VCaP (cell line): ENCODE measurements around the gene CACNA1B.

ENCODE experiments used
- H3K27ac ChIP-seq: fragments of 450-650 bp; 2 replicates; pipeline ENCODE4 v1.5.1; 2017
- CTCF ChIP-seq: fragments of 450-650 bp; conservative IDR thresholded peaks from 2 replicates; pipeline ENCODE4 v1.5.1; 2017; ENCODE audit warnings: mild to moderate bottlenecking, moderate library complexity

CACNA1B gene

GRCh38 chr9:137843355-137843754 is 34.2 kb upstream of the CACNA1B start:
- H3K27ac ChIP-seq, result no peak overlapping the region
- no peak for TF ChIP-seq CTCF

- H3K27ac ChIP-seq, result no peak overlapping the region
- TF ChIP-seq CTCF, result no peak
Measured at GRCh38 chr9:137851516-137852267, 25.9 kb upstream of the CACNA1B start.

GRCh38 chr9:137853392-137853995 is 24.1 kb upstream of the CACNA1B start:
- H3K27ac ChIP-seq, result no peak overlapping the region
- no peak for TF ChIP-seq CTCF

GRCh38 chr9:137860361-137860760 is 17.2 kb upstream of the CACNA1B start:
- TF ChIP-seq CTCF, result no peak
- H3K27ac ChIP-seq, result no peak overlapping the region

GRCh38 chr9:137865581-137866145 is 11.9 kb upstream of the CACNA1B start:
- no peak for TF ChIP-seq CTCF
- no peak overlapping the region for H3K27ac ChIP-seq

GRCh38 chr9:137866226-137867141 is 11.1 kb upstream of the CACNA1B start:
- TF ChIP-seq CTCF, result no peak
- H3K27ac ChIP-seq, result no peak overlapping the region

- no peak for TF ChIP-seq CTCF
- H3K27ac ChIP-seq, result no peak overlapping the region
Measured at GRCh38 chr9:137870432-137870831, 7.2 kb upstream of the CACNA1B start.
